GM23248 (cell line): ENCODE results near the gene C3orf49. TPM values are rescaled to one million over a fixed set of nuclear protein-coding genes. Genes with fewer than 3 reads are reported as not detected.

ENCODE experiments used
- DNase-seq: peaks from one replicate; pipeline ENCODE4 v3.0.0-alpha.2; 2015
- H2AFZ ChIP-seq: fragments of 200-600 bp; sonication (generic); 2 replicates; pipeline ENCODE4 v1.6.1; 2016; ENCODE audit warnings: antibody characterized with exemption
- H3F3A ChIP-seq: fragments of 200-600 bp; sonication (generic); 2 replicates; pipeline ENCODE4 v1.6.1; 2016; ENCODE audit warnings: mild to moderate bottlenecking, antibody characterized with exemption, mixed run types; ENCODE audit not compliant: insufficient read depth
- H3K27ac ChIP-seq: fragments of 200-600 bp; sonication (generic); 2 replicates; pipeline ENCODE4 v1.5.1; 2016; ENCODE audit warnings: mild to moderate bottlenecking
- H3K27me3 ChIP-seq: fragments of 200-600 bp; sonication (generic); replicated peaks from 2 replicates; pipeline ENCODE4 v1.6.1; 2016; ENCODE audit warnings: mild to moderate bottlenecking; ENCODE audit not compliant: insufficient read depth
- H3K36me3 ChIP-seq: fragments of 200-600 bp; sonication (generic); 2 replicates; pipeline ENCODE4 v1.6.1; 2016; ENCODE audit warnings: low read depth, mild to moderate bottlenecking
- H3K4me1 ChIP-seq: fragments of 200-600 bp; sonication (generic); 2 replicates; pipeline ENCODE4 v1.6.1; 2016; ENCODE audit warnings: mild to moderate bottlenecking; ENCODE audit not compliant: insufficient read depth
- H3K4me2 ChIP-seq: fragments of 200-600 bp; sonication (generic); one replicate; pipeline ENCODE4 v1.6.1; 2016; ENCODE audit warnings: mild to moderate bottlenecking; ENCODE audit not compliant: unreplicated experiment
- H3K4me3 ChIP-seq: fragments of 200-600 bp; sonication (generic); 2 replicates; pipeline ENCODE4 v1.5.1; 2016; ENCODE audit warnings: mild to moderate bottlenecking
- H3K79me2 ChIP-seq: fragments of 200-600 bp; sonication (generic); 2 replicates; pipeline ENCODE4 v1.6.1; 2016; ENCODE audit warnings: mild to moderate bottlenecking; ENCODE audit not compliant: insufficient read depth
- H3K9ac ChIP-seq: fragments of 200-600 bp; sonication (generic); 2 replicates; pipeline ENCODE4 v1.6.1; 2016; ENCODE audit warnings: mild to moderate bottlenecking
- H3K9me2 ChIP-seq: fragments of 200-600 bp; sonication (generic); 2 replicates; pipeline ENCODE4 v1.6.1; 2016; ENCODE audit warnings: mixed run types, mild to moderate bottlenecking, moderate library complexity; ENCODE audit not compliant: insufficient read depth
- H3K9me3 ChIP-seq: fragments of 200-600 bp; sonication (generic); one replicate; pipeline ENCODE4 v1.6.1; 2017; ENCODE audit warnings: low read depth
- H4K20me1 ChIP-seq: fragments of 200-600 bp; sonication (generic); 2 replicates; pipeline ENCODE4 v1.6.0; 2016; ENCODE audit not compliant: insufficient read depth
- EZH2 ChIP-seq: fragments of 200-600 bp; sonication (generic); IDR thresholded peaks from 2 replicates; pipeline ENCODE4 v1.6.1; 2018; ENCODE audit warnings: antibody characterized with exemption, mild to moderate bottlenecking; ENCODE audit not compliant: insufficient read depth, poor library complexity, severe bottlenecking
- EZH2phosphoT487 ChIP-seq: fragments of 200-600 bp; sonication (generic); IDR thresholded peaks from 2 replicates; pipeline ENCODE4 v1.6.1; 2018; ENCODE audit warnings: antibody characterized with exemption, moderate library complexity, mild to moderate bottlenecking, low read depth; ENCODE audit not compliant: insufficient read depth
- WGBS, 2 experiments: methylation state at CpG; one replicate each; pipeline ENCODE4 v1.1.6; 2015 to 2017; ENCODE audit warnings: low lambda C conversion rate in 2 of 2, low coverage in 1 of 2; ENCODE audit errors: missing lambda C conversion rate in 2 of 2; 5-methylcytosine and 5-hydroxymethylcytosine counted together
- in situ Hi-C: fragments of 300-500 bp; cut with MboI; formaldehyde crosslinking; loops from 2 replicates; pipeline ENCODE4 v1.15.0; 2020
- polyA plus RNA-seq: library from polyadenylated mRNA; unstranded; fragments of >200 nt; fragmentation: Nextera tagmentation; extraction: Ambion mirVana; gene quantifications from 2 replicates; pipeline ENCODE4 v1.2.1, GENCODE V29; 2016
- total RNA-seq: library from RNA; depleted of rRNA; stranded (reverse); fragments of >200 nt; shearing (Covaris generic); gene quantifications from 2 replicates; pipeline ENCODE4 v1.2.3, GENCODE V29; 2014

The C3orf49 gene
- total and polyA plus RNA-seq, 2 experiments from 2014 or later, result not detected

DNA sequence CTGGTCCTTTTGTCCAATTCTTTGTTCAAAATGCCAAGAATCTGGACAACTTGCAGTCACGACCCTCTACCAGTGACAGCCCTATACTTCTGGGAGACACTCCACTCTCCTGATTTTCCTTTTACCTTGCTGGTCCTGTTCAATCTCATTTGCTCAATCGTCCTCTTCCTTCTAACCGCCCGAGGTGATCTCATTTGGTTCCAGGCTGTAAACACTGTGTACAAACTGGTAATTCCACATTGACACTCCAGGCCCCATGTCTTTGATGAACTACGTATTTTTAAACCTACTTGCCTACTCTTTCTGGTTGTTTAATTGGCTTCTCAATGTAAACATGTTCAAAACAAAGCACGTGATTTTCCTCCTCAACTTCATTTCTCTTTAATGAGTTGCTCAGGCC lies 23.7 kb upstream of the C3orf49 start:
- Histone ChIP-seq H2AFZ (no peak overlapping the region), H3K9ac (no peak overlapping the region), H3K4me2 (no peak overlapping the region), H3K27me3 (no peaks in the 10 kb centered on the region), H3K27ac (no peak overlapping the region), H3K36me3 (no peaks in the 10 kb centered on the region), H3K9me3 (no peaks in the 10 kb centered on the region), H3F3A (peaks cover 4% of the 10 kb centered on the region; the same call in 1 of the 2 replicates), H4K20me1 (no peaks in the 10 kb centered on the region), H3K9me2 (no peaks in the 10 kb centered on the region), H3K4me1 (peaks cover 24% of the 10 kb centered on the region), H3K79me2 (no peaks in the 10 kb centered on the region), H3K4me3 (no peak overlapping the region)
- 76 to 85% methylated on average over 6 of the region's 6 CpGs for WGBS, 2 experiments
- TF ChIP-seq EZH2phosphoT487 (no peak), EZH2 (no peak)
- DNase-seq, result no peak
- in situ Hi-C loops, result no loop called here

DNA sequence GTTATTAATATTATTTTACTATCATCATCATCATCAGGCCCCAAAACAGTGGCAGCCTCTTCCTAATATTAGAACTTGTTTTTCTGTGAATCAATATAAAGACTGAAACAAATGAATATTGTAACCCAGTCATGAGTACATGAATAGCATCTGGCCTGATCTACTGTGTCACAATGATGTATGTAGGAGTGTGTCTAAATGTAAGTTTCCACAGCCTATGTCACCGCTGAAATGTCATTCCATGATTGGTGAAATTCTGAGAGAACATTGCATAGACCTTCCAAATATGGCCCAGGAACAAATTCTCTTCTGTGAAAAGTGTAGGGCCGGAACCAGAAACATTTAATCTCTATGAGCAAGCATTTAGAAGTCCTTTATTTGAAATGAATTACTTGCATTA lies 20.6 kb upstream of the C3orf49 start:
- in situ Hi-C loops, result no loop called here
- Histone ChIP-seq H4K20me1 (no peaks in the 10 kb centered on the region), H3K4me1 (no peaks in the 10 kb centered on the region), H3K79me2 (no peaks in the 10 kb centered on the region), H3K9me3 (no peaks in the 10 kb centered on the region), H3K27me3 (no peaks in the 10 kb centered on the region), H3K9ac (no peak overlapping the region), H3K36me3 (no peaks in the 10 kb centered on the region), H3K27ac (no peak overlapping the region), H3K4me2 (no peak overlapping the region), H3K9me2 (no peaks in the 10 kb centered on the region), H2AFZ (no peak overlapping the region), H3K4me3 (no peak overlapping the region), H3F3A (no peaks in the 10 kb centered on the region)
- WGBS, 2 experiments, result 91 to 97% methylated on average over 2 of the region's 2 CpGs
- no peak for DNase-seq
- TF ChIP-seq EZH2phosphoT487 (no peak), EZH2 (no peak)

DNA sequence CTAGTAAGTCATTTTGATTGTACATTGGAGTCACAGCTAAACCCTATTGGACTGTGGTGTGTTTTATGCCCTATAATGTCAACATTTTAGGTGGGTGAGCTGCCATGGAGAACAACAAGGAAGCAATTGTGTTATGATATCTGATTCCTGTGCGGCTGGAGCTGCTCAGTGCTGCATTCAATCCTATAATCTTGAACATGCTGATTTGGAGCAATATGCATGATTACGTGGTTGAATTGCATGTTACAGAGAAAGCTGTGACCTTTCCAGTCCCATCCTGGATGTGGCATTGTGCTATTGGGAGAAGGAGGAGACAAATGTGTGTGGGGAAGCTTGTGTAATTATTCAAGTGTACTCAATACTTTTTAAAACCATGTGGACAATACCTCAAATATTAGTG lies 20.1 kb upstream of the C3orf49 start:
- TF ChIP-seq EZH2phosphoT487, result no peak
- no peak for TF ChIP-seq EZH2
- Histone ChIP-seq H3K9ac (no peak overlapping the region), H3K4me2 (no peak overlapping the region), H2AFZ (no peak overlapping the region), H3F3A (no peaks in the 10 kb centered on the region), H3K4me1 (no peaks in the 10 kb centered on the region), H3K9me2 (no peaks in the 10 kb centered on the region), H3K79me2 (no peaks in the 10 kb centered on the region), H3K27me3 (no peaks in the 10 kb centered on the region), H3K36me3 (no peaks in the 10 kb centered on the region), H3K27ac (no peak overlapping the region), H3K4me3 (no peak overlapping the region), H4K20me1 (no peaks in the 10 kb centered on the region), H3K9me3 (no peaks in the 10 kb centered on the region)
- no peak for DNase-seq
- in situ Hi-C loops, result no loop called here
- 85 to 100% methylated on average over 2 of the region's 2 CpGs for WGBS, 2 experiments

DNA sequence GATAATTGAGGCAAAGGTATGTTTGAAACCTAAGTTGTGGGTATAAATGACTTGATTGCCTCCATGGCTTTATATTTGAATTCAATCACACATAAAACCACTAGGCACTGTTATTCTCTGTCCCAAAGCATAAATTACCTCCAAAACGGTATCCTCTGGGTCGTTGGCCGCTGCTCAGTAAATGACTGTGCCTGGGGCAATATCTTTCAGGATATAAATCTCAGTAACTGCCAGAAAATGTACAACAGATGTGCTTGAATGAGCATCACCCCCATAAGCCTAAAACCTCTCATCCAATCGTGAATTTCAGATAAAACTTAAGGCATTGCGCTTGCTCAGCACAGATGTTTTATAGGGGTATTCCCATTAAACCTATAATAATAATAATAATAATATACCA lies 19.0 kb upstream of the C3orf49 start:
- no peaks in the 10 kb centered on the region for H3K36me3 ChIP-seq
- no peaks in the 10 kb centered on the region for H3F3A ChIP-seq
- no peaks in the 10 kb centered on the region for H3K4me1 ChIP-seq
- H3K9ac ChIP-seq, result no peak overlapping the region
- in situ Hi-C loops, result loop anchor here (25.0 kb wide), 1 partner anchor 1188 kb away; no protein-coding TSS in a partner anchor
- H3K9me2 ChIP-seq, result no peaks in the 10 kb centered on the region
- no peaks in the 10 kb centered on the region for H3K79me2 ChIP-seq
- WGBS, 2 experiments, result 51 to 55% methylated on average over 5 of the region's 5 CpGs
- no peak overlapping the region for H3K27ac ChIP-seq
- no peaks in the 10 kb centered on the region for H3K9me3 ChIP-seq
- no peak for TF ChIP-seq EZH2
- TF ChIP-seq EZH2phosphoT487, result no peak
- no peak for DNase-seq
- H3K4me3 ChIP-seq, result no peak overlapping the region
- H2AFZ ChIP-seq, result no peak overlapping the region
- H3K4me2 ChIP-seq, result no peak overlapping the region
- H4K20me1 ChIP-seq, result no peaks in the 10 kb centered on the region
- H3K27me3 ChIP-seq, result no peaks in the 10 kb centered on the region

DNA sequence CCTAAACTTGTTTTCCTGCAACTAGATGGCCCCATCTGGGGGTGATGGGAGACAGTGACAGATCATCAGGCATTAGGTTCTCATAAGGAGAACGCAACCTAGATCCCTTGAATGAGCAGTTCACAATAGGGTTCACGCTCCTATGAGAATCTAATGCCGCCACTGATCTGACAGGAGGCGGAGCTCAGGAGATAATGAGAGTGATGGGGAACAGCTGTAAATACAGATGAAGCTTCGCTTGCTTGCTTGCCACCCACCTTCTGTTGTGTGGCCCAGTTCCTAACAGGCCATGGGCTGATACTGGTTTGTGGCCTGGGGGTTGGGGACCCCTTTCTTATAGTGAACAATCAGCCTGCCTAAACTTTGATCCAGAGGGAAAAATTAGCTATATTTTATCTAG lies 15.2 kb upstream of the C3orf49 start:
- H3K9me2 ChIP-seq, result no peaks in the 10 kb centered on the region
- TF ChIP-seq EZH2phosphoT487 (no peak), EZH2 (no peak)
- in situ Hi-C loops, result loop anchor here (25.0 kb wide), 1 partner anchor 1192 kb away; no protein-coding TSS in a partner anchor
- no peaks in the 10 kb centered on the region for H3K9me3 ChIP-seq
- no peaks in the 10 kb centered on the region for H3K27me3 ChIP-seq
- no peak overlapping the region for H3K9ac ChIP-seq
- DNase-seq, result no peak
- H3K4me1 ChIP-seq, result no peaks in the 10 kb centered on the region
- no peaks in the 10 kb centered on the region for H3K36me3 ChIP-seq
- no peak overlapping the region for H3K4me3 ChIP-seq
- no peak overlapping the region for H3K27ac ChIP-seq
- H3K79me2 ChIP-seq, result no peaks in the 10 kb centered on the region
- H2AFZ ChIP-seq, result no peak overlapping the region
- WGBS, 2 experiments, result 92 to 94% methylated on average over 5 of the region's 5 CpGs
- no peaks in the 10 kb centered on the region for H3F3A ChIP-seq
- no peak overlapping the region for H3K4me2 ChIP-seq
- H4K20me1 ChIP-seq, result no peaks in the 10 kb centered on the region
